SK-N-SH (cell line): ENCODE data around the gene KNL1. TPM values are rescaled to one million over a fixed set of nuclear protein-coding genes. Genes with fewer than 3 reads are reported as not detected.

Source experiments
- CTCF ChIA-PET: fragments of 300-600, 350-600 bp; formaldehyde crosslinking; extraction: SDS; loops from one replicate; lab custom pipeline; 2021; lab: Yijun Ruan, JAX
- POLR2A ChIA-PET: fragments of 350-600 bp; sonication (Branson Sonifier 250); formaldehyde crosslinking; extraction: SDS; loops from one replicate; lab custom pipeline; 2020; ENCODE audit warnings: antibody characterized with exemption, inconsistent platforms; lab: Yijun Ruan, JAX
- DNase-seq: peaks from one replicate; pipeline ENCODE4 v3.0.0; 2012
- H2AFZ ChIP-seq: fragments of 200-600 bp; sonication (generic); 2 replicates; pipeline ENCODE4 v1.8.1; 2016; ENCODE audit warnings: antibody characterized with exemption, mild to moderate bottlenecking, low read depth
- H3F3A ChIP-seq: fragments of 200-600 bp; sonication (generic); replicated peaks from 2 replicates; pipeline ENCODE3; 2016; ENCODE audit warnings: antibody characterized with exemption, mild to moderate bottlenecking; ENCODE audit not compliant: insufficient read depth
- H3K27ac ChIP-seq, 2 experiments: fragments of 200-500 bp in 1 of 2; fragments of 200-600 bp in 1 of 2; sonication (Bioruptor generic) in 1 of 2; sonication (generic), shearing (Covaris generic) in 1 of 2; 2 replicates each; pipeline versions ENCODE4 v1.5.1 to v1.6.1; 2014 to 2016; ENCODE audit warnings: low read depth in 2 of 2, inconsistent platforms in 1 of 2, low read length in 1 of 2, mild to moderate bottlenecking in 1 of 2, mixed read lengths in 1 of 2
- H3K27me3 ChIP-seq: fragments of 200-600 bp; sonication (generic), shearing (Covaris generic); 2 replicates; pipeline ENCODE4 v1.6.1; 2016; ENCODE audit warnings: mixed run types; ENCODE audit not compliant: insufficient read depth
- H3K36me3 ChIP-seq, 2 experiments: fragments of 200-500 bp in 1 of 2; fragments of 200-600 bp in 1 of 2; sonication (Bioruptor generic) in 1 of 2; sonication (generic) in 1 of 2; replicated peaks in 1 of 2; 2 replicates each; pipeline versions ENCODE3 to v1.5.1; 2014 to 2016; ENCODE audit warnings: low read length in 1 of 2, mild to moderate bottlenecking in 1 of 2; ENCODE audit not compliant: insufficient read depth in 2 of 2, control insufficient read depth in 1 of 2
- H3K4me1 ChIP-seq, 2 experiments: fragments of 200-500 bp in 1 of 2; fragments of 200-600 bp in 1 of 2; sonication (Bioruptor generic) in 1 of 2; sonication (generic), shearing (Covaris generic) in 1 of 2; 2 replicates each; pipeline versions ENCODE4 v1.5.1 to v1.6.1; 2014 to 2016; ENCODE audit warnings: low read depth in 1 of 2, low read length in 1 of 2, mixed run types in 1 of 2; ENCODE audit not compliant: insufficient read depth in 2 of 2, control insufficient read depth in 1 of 2
- H3K4me2 ChIP-seq: fragments of 200-600 bp; sonication (generic), shearing (Covaris generic); 2 replicates; pipeline ENCODE4 v1.6.1; 2017; ENCODE audit warnings: mixed run types
- H3K4me3 ChIP-seq, 2 experiments: fragments of 200-500 bp in 1 of 2; fragments of 200-600 bp in 1 of 2; sonication (Bioruptor generic) in 1 of 2; sonication (generic), shearing (Covaris generic) in 1 of 2; 2 replicates each; pipeline versions ENCODE4 v1.5.1 to v1.8.1; 2014 to 2016; ENCODE audit warnings: low read depth in 2 of 2, inconsistent platforms in 1 of 2, low read length in 1 of 2, mild to moderate bottlenecking in 1 of 2, mixed read lengths in 1 of 2, moderate library complexity in 1 of 2
- H3K79me2 ChIP-seq: fragments of 200-600 bp; sonication (generic); 2 replicates; pipeline ENCODE4 v1.8.1; 2017; ENCODE audit warnings: mild to moderate bottlenecking; ENCODE audit not compliant: insufficient read depth
- H3K9ac ChIP-seq: fragments of 200-600 bp; sonication (generic); 2 replicates; pipeline ENCODE4 v1.6.1; 2017; ENCODE audit warnings: mixed run types
- H3K9me2 ChIP-seq: fragments of 200-600 bp; sonication (generic); 2 replicates; pipeline ENCODE4 v1.6.1; 2017; ENCODE audit warnings: mixed run types
- H3K9me3 ChIP-seq: fragments of 200-600 bp; sonication (generic); 2 replicates; pipeline ENCODE4 v1.6.1; 2017; ENCODE audit warnings: mixed run types, mild to moderate bottlenecking, moderate library complexity
- H4K20me1 ChIP-seq: fragments of 200-600 bp; sonication (generic); 2 replicates; pipeline ENCODE4 v1.6.1; 2017; ENCODE audit warnings: mild to moderate bottlenecking, mixed run types; ENCODE audit not compliant: insufficient read depth
- CHD2 ChIP-seq: fragments of 150-350 bp; IDR thresholded peaks from 2 replicates; pipeline ENCODE4 v1.6.1; 2018; ENCODE audit warnings: low read length; ENCODE audit not compliant: partially characterized antibody
- EP300 ChIP-seq, 2 experiments: IDR thresholded peaks; 2 replicates each; pipeline versions ENCODE4 v1.4.0 to v1.6.1; 2012; ENCODE audit warnings: borderline replicate concordance in 1 of 2, low read depth in 1 of 2, low read length in 1 of 2
- EZH2phosphoT487 ChIP-seq: fragments of 200-600 bp; sonication (generic); IDR thresholded peaks from 2 replicates; pipeline ENCODE4 v1.6.1; 2017; ENCODE audit warnings: low read depth, mixed run types, mild to moderate bottlenecking, antibody characterized with exemption, moderate library complexity, borderline replicate concordance
- FOSL2 ChIP-seq: IDR thresholded peaks from 2 replicates; pipeline ENCODE4 v1.4.0; 2012; ENCODE audit warnings: low read depth, mild to moderate bottlenecking, moderate library complexity, borderline replicate concordance
- FOXM1 ChIP-seq: IDR thresholded peaks from 2 replicates; pipeline ENCODE4 v1.4.0; 2012; ENCODE audit warnings: low read depth, mild to moderate bottlenecking
- GABPA ChIP-seq: IDR thresholded peaks from 2 replicates; pipeline ENCODE4 v1.4.0; 2012; ENCODE audit warnings: low read depth, mild to moderate bottlenecking
- GATA2 ChIP-seq: sonication (generic); formaldehyde crosslinking; IDR thresholded peaks from 2 replicates; pipeline ENCODE4 v1.5.0; 2020; ENCODE audit warnings: mild to moderate bottlenecking, missing genetic modification reagents
- MXI1 ChIP-seq: IDR thresholded peaks from 2 replicates; pipeline ENCODE4 v1.6.1; 2012; ENCODE audit warnings: mild to moderate bottlenecking, low read depth, low read length, improper control_type of control experiment
- RAD21 ChIP-seq: IDR thresholded peaks from 2 replicates; pipeline ENCODE4 v1.6.1; 2012; ENCODE audit warnings: mild to moderate bottlenecking, low read length
- RCOR1 ChIP-seq: fragments of 150-350 bp; IDR thresholded peaks from 2 replicates; pipeline ENCODE4 v1.6.1; 2017; ENCODE audit warnings: antibody characterized with exemption, low read length
- RFX5 ChIP-seq: IDR thresholded peaks from 2 replicates; pipeline ENCODE4 v1.6.1; 2012; ENCODE audit warnings: mild to moderate bottlenecking, improper control_type of control experiment, low read length
- SMC3 ChIP-seq: IDR thresholded peaks from 2 replicates; pipeline ENCODE4 v1.6.1; 2012; ENCODE audit warnings: low read depth, low read length, improper control_type of control experiment
- YY1 ChIP-seq: IDR thresholded peaks from 2 replicates; pipeline ENCODE4 v1.4.0; 2012; ENCODE audit warnings: low read depth, mild to moderate bottlenecking
- WGBS: methylation state at CpG from one replicate; pipeline ENCODE4 v1.1.6; 2017; ENCODE audit warnings: low lambda C conversion rate; 5-methylcytosine and 5-hydroxymethylcytosine counted together
- polyA plus RNA-seq, 3 experiments: library from polyadenylated mRNA; depleted of rRNA; stranded (reverse); fragments of >200 nt; gene quantifications; 2 replicates each; pipeline ENCODE4 v1.2.3, GENCODE V29; 2012
- TF ChIP-seq, protein P1 (sequence below): IDR thresholded peaks from 2 replicates; pipeline ENCODE4; 2012
- TF ChIP-seq, protein P2 (sequence below): IDR thresholded peaks from 2 replicates; pipeline ENCODE4 v1.4.0; 2012; ENCODE audit warnings: low read depth, borderline replicate concordance
- TF ChIP-seq, protein P3 (sequence below): IDR thresholded peaks from 2 replicates; pipeline ENCODE4 v1.4.0; 2012; ENCODE audit warnings: low read depth
- TF ChIP-seq, protein P4 (sequence below): fragments of 200-600 bp; sonication (generic); IDR thresholded peaks from 2 replicates; pipeline ENCODE4 v1.6.1; 2017; ENCODE audit warnings: antibody characterized with exemption, mild to moderate bottlenecking, moderate library complexity

KNL1 gene
- polyA plus RNA-seq, 1 of the 3 experiments (the other 2 are of a cell fraction), result 1.6 TPM

DNA sequence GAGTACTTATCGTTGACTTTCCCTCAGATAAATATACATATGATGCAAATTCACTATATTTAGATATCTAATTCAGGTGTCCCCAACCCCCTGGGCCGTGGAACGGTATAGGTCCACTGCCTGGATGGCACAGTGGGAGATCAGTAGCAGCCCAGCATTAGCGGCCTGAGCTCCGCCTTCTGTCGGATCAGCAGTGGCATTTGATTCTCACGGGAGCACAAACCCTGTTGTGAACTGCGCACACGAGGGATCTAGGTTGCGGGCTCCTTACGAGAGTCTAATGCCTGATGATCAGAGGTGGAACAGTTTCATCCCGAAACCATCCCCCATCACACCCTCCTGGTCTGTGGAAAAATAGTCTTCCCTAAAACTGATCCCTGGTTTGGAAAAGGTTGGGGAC is 6.9 kb downstream of the KNL1 start:
- Histone ChIP-seq H3K27ac (no peak overlapping the region), H3F3A (no peaks in the 10 kb centered on the region), H3K4me2 (no peak overlapping the region), H4K20me1 (no peaks in the 10 kb centered on the region), H3K27me3 (no peaks in the 10 kb centered on the region), H2AFZ (no peak overlapping the region), H3K36me3 (peaks cover 0 to 2% of the 10 kb centered on the region in 2 experiments), H3K79me2 (peaks cover 91% of the 10 kb centered on the region), H3K9ac (no peak overlapping the region), H3K9me3 (no peaks in the 10 kb centered on the region), H3K9me2 (no peaks in the 10 kb centered on the region), H3K4me1 (no peaks in the 10 kb centered on the region), H3K4me3 (no peak overlapping the region)
- POLR2A ChIA-PET, result no interaction called here
- CTCF ChIA-PET, result interaction anchor here (0.8 to 3.2 kb wide), 3 partner anchors 9 to 93 kb away, joined by 3 to 9 read pairs (median 8); no protein-coding TSS in a partner anchor
- 97% methylated on average over 8 of the region's 12 CpGs for WGBS
- no peak for TF ChIP-seq MXI1
- TF ChIP-seq, protein P1, sequence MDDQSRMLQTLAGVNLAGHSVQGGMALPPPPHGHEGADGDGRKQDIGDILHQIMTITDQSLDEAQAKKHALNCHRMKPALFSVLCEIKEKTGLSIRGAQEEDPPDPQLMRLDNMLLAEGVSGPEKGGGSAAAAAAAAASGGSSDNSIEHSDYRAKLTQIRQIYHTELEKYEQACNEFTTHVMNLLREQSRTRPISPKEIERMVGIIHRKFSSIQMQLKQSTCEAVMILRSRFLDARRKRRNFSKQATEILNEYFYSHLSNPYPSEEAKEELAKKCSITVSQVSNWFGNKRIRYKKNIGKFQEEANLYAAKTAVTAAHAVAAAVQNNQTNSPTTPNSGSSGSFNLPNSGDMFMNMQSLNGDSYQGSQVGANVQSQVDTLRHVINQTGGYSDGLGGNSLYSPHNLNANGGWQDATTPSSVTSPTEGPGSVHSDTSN, result no peak
- no peak for TF ChIP-seq RAD21
- no peak for TF ChIP-seq CHD2
- no peak for TF ChIP-seq FOSL2
- TF ChIP-seq YY1, result no peak
- TF ChIP-seq, protein P2, sequence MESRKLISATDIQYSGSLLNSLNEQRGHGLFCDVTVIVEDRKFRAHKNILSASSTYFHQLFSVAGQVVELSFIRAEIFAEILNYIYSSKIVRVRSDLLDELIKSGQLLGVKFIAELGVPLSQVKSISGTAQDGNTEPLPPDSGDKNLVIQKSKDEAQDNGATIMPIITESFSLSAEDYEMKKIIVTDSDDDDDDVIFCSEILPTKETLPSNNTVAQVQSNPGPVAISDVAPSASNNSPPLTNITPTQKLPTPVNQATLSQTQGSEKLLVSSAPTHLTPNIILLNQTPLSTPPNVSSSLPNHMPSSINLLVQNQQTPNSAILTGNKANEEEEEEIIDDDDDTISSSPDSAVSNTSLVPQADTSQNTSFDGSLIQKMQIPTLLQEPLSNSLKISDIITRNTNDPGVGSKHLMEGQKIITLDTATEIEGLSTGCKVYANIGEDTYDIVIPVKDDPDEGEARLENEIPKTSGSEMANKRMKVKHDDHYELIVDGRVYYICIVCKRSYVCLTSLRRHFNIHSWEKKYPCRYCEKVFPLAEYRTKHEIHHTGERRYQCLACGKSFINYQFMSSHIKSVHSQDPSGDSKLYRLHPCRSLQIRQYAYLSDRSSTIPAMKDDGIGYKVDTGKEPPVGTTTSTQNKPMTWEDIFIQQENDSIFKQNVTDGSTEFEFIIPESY, result no peak
- no peak for TF ChIP-seq EP300 (IDR thresholded peaks at IDR 0.05; ENCODE audit: borderline replicate concordance in 1 of 2, low read depth in 1 of 2, low read length in 1 of 2)
- TF ChIP-seq RFX5, result no peak
- TF ChIP-seq RCOR1, result no peak
- no peak for TF ChIP-seq GABPA
- TF ChIP-seq FOXM1, result no peak
- TF ChIP-seq GATA2, result no peak
- no peak for TF ChIP-seq SMC3
- TF ChIP-seq, protein P3, sequence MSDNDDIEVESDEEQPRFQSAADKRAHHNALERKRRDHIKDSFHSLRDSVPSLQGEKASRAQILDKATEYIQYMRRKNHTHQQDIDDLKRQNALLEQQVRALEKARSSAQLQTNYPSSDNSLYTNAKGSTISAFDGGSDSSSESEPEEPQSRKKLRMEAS, result no peak
- TF ChIP-seq, protein P4, sequence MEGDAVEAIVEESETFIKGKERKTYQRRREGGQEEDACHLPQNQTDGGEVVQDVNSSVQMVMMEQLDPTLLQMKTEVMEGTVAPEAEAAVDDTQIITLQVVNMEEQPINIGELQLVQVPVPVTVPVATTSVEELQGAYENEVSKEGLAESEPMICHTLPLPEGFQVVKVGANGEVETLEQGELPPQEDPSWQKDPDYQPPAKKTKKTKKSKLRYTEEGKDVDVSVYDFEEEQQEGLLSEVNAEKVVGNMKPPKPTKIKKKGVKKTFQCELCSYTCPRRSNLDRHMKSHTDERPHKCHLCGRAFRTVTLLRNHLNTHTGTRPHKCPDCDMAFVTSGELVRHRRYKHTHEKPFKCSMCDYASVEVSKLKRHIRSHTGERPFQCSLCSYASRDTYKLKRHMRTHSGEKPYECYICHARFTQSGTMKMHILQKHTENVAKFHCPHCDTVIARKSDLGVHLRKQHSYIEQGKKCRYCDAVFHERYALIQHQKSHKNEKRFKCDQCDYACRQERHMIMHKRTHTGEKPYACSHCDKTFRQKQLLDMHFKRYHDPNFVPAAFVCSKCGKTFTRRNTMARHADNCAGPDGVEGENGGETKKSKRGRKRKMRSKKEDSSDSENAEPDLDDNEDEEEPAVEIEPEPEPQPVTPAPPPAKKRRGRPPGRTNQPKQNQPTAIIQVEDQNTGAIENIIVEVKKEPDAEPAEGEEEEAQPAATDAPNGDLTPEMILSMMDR, result no peak
- no peak for TF ChIP-seq EZH2phosphoT487
- no peak for DNase-seq
